HG02852 (cell line): Measurements from ENCODE around the gene LHFPL6.

ENCODE experiments used
- ATAC-seq: cut with Tn5 transposase; IDR thresholded peaks from one replicate; pipeline ENCODE4 v1.9.1; 2021; ENCODE audit warnings: mild to moderate bottlenecking, moderate library complexity; ENCODE audit not compliant: unreplicated experiment

LHFPL6 gene

DNA sequence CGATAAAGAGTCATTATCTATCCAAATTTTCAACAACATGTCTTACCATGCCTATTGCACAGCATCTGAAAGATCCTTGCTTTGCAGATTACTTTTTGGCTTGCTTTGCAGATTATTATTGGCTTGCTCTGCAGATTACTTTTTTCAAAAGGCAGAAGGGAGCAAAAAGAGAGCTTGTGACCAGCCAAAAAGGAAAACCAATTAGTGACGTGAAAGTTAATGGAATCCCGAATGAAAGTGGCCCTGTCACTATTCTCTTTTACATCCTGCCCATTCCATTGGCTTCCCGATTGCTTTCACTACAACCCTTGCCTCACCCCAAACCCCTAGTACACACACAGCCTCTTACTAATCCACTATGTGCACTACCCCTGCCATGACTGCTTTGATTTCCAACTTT lies 81.3 kb downstream of the LHFPL6 start:
- no peak for ATAC-seq

DNA sequence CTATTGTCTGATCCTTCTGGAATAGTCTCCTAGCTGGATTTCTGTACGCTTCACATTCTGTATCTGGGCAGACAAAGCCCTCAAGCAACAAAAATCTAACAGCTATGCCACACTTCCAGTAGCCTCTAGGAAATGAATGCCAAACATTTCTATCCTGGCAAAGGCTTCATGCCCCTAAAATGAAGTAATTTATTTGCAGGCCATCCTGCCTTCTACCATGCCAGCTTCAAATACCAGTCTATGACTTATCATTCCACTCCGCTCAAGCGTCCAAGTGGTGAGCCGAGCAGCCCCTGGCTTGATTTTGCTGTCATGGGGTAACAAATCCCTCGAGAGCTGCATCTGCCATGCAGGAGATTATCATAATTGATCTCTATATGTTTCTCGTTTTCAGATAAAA lies 86.9 kb downstream of the LHFPL6 start:
- ATAC-seq, result no peak

DNA sequence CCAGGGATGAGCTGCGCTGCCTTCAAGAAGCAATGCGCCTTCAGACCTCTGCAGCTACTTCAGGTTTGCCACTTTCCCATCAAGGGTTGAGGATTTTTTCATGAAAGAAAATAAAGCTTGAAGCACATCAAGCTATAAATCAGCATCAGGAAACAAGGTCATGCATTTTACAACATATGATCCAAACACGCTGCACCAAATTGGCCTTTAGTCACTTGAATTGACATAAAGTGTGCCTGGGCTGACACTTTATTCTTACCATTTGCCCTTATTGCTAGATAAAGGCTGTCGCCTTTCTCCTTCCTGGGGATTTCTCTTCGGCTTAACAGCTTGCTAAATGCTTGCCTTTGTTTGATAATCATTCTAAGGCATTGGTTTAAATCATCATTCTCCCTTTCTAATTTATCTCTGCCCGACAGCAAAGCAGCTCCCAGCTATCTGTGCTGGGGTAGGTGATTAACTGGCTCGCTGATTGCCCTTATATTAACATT lies 87.7 kb downstream of the LHFPL6 start:
- no peak for ATAC-seq

DNA sequence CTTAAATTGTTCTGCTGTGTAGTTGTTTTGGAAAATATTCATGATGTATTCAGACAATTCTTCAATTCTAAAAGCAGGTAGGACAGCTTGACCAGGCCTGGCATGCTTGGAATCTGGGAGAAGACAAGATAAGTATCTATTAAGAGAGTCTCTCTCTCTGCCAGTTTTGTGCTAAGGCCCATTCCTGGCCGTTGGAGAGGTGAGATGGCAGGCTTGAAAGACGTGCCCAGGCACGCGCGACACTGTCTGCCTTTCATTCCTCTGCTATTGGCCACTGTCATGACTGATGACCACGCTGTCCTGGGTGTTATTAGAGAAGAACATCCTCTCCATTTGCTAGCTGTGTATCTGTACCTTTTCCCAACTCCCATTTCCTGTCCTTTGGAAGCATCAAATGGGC lies 90.3 kb downstream of the LHFPL6 start:
- no peak for ATAC-seq

DNA sequence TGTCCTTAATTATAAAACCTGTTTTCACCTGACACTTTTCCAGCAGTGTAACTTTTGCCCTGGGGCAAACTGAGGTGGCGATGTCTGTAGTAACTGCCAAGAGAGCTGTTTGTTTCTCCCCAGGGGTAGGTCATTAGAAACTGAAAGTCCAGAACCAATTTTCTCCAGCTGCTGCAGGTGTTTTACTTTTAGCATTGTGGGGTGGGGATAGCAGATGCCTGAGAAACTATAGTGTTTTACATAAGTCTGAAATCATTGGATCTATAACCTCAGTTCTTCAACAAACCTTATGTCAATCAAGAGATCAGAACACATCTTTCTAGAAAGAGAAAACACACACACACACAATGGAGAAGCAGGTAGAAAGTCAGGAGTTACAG lies 92.7 kb downstream of the LHFPL6 start:
- peak; percentile 61 for ATAC-seq

DNA sequence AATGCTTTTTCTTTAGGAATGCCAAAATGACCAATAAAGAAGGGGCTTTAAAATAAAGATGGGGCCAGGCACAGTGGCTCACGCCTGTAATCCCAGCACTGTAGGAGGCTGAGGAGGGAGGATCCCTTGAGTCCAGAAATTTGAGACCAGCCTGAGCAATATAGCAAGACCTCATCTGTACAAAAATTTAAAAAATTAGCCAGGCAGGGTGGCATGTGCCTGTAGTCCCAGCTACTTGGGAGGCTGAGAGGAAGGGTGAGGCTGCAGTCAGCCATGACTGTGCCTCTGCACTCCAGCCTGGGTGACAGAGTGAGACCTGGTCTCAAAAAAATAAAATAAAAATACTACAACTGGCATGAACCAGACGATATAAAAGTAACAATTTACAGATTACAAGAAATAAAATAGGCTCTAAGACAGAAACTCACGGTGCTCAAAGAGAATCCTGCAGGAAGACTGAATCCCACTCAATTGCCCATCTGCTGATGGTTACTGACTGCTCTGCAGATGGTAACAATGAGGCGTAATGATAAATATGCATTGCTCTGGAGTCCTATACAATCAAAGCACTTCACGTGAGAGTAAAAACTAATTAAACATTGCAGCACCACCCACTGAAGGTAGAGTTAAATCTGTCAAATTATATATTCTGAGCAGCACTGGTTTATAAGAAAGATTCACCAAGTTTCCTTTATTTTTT lies 93.2 kb downstream of the LHFPL6 start:
- ATAC-seq, result no peak

DNA sequence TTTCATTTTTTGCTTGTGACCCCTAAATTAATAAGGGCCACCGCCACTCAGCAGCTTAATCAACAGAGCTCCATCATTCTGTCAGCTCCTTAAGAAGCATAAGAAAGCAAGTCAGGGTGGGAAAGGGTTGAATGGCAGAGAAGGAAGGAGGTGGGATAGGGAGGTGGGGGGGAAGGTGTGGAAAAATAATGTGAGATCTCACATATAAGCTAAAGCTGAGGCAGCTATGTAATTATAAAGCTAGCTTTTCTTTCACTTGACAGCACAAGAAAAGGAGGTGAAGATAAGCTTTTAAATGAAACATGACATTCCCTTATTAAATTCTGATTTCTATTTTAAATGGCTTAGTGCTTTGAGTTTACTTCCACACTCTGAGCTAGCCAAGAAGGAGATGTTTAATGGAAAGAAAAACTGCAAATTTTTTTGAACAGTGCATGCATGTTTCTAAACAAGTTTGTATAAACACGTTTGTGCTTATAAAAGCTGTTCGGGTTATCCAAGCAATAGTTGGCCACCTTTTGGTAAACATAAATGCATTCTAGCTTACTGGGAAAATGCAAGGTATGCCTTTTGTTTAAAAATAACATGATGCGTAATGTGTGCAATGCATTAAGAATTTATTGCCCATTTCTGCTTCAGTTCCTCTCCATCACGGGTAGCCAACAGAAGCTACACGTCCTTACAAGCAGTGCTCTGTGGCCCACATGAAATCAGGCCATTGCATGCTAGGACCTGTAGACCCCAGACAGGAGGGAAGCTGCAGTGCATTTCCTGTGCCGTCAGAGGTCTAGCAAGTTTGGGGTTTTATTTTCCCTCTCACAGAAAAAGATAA lies 96.2 kb downstream of the LHFPL6 start:
- no peak for ATAC-seq

DNA sequence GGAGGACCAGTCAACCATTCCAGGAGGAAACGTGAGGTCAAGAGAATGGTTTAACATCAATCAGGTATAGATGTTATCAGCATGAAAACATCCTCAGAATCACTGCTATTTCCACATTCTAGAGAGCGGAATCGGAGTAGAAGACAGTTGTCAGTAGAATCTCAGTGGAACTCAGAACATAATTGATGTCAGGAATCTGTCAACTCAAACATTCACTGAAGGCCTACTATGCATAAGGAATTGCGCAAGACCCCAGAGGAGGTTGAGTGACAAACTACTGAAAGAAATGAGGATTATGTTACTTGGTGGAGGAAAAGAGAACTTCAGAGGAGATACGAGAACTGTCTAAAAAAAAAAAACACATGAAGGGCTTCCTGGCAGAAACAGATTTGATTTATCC lies 97.8 kb downstream of the LHFPL6 start:
- ATAC-seq, result no peak

DNA sequence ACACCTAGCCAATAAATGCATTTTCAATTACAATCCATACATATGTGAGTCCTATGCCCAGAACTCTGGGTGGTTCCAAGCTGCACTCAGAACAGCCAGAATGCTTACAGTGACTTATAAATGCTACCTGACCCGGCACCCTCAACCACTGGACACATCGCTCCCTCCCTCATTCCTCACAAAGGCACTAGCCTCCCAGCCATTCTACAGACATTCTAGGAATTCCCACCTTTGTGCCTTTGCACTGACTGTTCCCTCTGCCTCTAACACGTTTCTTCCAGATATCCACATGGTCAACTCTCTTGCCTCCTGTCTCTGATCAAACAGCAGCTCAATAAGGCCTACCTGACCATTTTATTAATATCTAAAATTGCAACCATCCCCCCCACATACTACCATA lies 99.9 kb downstream of the LHFPL6 start:
- ATAC-seq, result no peak

DNA sequence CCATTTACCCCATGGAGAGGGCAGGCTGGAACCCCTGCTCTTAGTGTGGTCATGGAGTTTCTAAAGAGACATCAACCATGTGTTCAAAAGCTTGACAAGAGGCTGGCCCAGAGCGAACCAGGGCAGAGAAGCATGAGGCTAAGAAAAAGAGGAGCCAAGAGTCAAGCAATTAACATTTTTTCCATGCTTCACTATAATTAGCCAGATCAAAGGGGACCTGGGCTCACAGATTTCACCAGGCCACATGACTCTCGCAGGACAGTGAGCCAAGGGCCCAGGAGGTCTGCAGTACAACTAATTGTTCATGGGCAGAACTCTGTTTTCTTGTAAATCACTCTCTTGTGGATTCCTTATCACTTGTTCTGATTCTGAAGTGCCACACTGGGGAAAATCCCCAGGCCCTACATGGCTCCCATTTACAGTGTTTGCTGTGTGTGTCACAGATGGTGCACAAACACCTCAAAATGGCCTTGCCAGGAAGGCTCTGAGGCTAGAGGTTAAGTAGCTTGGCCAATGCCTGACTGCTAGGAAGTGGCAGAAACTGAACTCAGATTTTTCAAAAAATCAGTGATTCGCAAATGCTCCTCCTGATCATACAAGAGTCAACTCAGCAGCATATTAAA lies 101.2 kb downstream of the LHFPL6 start:
- no peak for ATAC-seq

DNA sequence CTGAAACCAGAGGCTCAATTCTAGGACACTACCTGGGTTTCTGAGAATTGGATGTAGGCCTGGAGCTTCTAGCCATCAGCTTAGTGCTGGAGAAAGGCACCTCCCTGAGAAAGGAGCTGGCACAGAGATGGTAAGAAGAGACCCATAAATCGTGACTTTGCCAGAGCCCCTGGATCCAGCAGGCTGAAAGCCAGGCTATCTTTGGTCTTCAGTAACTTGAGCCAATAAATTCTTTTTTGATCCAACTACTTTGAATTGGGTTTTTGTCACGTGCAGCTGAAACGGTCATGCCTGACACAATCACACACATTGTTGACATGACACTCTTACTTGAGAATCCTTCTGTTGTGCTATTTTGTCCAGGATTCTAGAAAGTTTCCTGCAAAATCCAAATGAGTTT lies 103.4 kb downstream of the LHFPL6 start:
- ATAC-seq, result no peak

DNA sequence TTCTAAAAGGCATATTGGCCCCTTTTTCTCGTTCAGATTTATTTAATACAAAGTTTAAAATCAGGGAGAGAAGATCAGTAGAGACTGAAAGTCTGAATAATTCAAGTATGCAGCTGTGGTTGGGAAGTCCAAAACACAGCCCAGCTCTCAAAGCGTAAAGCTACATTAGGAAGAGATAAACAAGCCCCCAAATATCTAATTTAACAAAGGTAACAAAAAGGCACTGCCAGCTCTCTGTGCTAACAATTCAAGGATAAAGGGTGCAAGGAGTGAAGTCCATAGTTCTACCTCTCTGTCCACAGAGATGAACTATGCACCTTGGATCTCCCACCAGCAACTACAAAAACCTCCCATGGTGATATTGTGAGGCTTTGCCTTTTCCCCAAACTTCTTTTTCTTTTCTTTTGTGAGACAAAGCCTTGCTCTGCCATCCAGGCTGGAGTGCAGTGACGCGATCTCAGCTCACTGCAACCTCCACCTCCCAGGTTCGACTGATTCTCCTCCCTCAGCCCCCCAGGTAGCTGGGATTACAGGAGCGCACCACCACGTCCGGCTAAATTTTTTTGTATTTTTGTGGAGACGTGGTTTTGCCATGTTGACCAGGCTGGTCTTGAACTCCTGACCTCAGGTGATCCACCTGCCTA lies 104.4 kb downstream of the LHFPL6 start:
- no peak for ATAC-seq

DNA sequence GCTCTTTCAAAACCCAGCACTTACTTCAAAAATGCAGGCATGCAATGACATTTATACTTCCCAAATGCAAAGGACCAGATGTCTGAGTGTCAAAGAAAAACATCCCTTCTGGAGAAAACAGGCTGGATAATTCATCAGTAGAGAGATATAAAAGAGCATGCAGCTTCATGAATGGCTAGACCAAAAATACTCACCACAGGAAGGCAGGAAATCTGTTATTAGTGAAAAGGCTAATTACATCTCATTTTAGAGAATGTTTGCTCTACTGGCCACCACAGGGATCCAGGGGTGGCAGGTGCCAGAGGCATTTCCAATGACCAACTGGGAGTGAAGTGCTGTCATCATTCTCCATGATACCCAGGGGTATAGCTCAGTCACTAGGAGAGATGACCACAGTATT lies 106.5 kb downstream of the LHFPL6 start:
- no peak for ATAC-seq

DNA sequence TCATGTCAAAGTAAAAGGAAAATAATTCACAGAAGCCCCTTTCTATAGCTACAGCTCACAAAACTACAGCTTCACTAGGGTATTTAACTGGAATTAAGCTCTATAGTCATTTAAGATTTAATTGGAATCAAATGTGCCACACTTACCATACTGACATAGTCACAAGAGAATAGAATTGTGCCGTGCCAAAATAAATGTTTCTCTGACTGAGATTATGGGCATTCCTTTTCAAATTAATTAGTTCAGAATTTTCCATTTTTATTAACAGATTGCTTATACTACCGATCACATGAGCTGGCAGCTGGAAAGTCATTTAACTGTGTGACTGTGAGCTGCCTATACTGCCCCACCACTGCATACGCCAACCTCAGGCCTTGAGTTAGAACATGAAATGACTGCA lies 108.4 kb downstream of the LHFPL6 start:
- no peak for ATAC-seq

DNA sequence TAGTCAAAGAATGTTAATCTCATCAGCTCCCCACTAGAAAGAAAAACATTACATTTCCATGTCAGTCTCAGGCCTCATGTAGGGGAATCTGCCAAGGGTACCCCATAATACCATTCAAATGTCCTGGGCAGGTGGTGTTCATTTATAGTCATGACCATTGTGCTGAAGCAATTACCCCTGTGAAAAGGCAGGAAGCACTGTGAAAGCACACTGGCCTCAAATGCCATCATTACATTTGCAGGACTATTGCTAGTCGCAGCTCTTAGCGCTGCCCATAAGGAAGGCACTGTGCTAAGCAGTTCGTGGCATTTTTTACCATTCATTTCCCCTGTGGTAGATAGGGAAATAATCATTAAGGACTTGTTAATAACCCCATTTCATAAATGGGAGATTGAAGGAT lies 109.0 kb downstream of the LHFPL6 start:
- ATAC-seq, result no peak

DNA sequence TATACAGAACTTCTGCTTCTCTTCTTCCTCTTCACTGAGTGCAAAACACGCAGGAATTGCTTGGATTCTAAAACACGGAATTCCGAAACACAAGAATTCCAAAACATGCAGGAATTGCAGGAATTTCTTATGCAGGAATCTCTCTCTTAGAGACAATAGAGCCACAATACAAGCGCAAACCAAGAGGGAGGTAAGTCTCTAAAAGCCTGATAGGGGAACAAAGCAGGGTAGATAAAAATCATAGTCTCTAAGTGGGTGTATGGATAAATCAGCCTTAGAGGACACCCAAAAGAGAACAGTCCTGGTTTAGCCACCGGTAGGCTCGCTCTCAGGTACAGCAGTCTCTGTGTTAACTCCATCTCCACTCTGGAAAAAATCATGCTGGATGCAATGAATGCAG lies 112.9 kb downstream of the LHFPL6 start:
- ATAC-seq, result no peak

DNA sequence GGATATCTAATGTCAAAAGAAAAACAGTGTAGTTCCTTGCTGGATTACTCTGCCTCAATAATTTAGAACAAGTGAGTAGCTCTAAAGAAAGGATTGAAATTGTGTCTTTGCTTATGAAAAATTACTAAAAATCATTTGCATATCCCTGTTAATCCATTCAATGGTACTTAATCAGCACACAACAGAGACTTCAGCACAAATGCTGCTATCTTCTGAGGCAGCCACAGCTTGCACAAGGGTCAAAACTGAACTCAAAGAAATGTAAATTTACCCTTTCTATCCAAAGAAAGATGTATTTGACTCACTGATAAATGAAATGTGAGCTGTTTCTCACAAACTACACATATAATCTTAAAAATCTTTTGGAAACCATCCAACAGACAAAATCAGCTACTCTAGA lies 116.2 kb downstream of the LHFPL6 start:
- no peak for ATAC-seq

DNA sequence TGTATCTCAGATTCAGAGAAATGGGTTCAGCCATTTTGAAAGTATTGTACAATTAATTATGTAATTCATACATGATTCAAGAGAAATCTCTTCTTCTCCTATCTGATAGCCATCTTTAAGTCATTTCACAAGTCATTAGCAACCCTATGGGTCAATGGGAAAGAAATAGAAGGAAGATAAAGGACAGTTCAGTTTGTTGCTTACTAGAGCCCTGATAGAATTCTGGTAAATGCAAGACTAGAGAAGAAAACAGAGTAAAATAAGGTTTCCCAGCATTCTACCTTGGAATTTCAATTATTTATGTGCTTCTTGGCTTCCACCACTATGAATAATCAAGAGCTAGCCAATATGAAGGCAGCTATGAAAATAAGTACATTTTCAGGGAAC lies 117.7 kb downstream of the LHFPL6 start:
- no peak for ATAC-seq

DNA sequence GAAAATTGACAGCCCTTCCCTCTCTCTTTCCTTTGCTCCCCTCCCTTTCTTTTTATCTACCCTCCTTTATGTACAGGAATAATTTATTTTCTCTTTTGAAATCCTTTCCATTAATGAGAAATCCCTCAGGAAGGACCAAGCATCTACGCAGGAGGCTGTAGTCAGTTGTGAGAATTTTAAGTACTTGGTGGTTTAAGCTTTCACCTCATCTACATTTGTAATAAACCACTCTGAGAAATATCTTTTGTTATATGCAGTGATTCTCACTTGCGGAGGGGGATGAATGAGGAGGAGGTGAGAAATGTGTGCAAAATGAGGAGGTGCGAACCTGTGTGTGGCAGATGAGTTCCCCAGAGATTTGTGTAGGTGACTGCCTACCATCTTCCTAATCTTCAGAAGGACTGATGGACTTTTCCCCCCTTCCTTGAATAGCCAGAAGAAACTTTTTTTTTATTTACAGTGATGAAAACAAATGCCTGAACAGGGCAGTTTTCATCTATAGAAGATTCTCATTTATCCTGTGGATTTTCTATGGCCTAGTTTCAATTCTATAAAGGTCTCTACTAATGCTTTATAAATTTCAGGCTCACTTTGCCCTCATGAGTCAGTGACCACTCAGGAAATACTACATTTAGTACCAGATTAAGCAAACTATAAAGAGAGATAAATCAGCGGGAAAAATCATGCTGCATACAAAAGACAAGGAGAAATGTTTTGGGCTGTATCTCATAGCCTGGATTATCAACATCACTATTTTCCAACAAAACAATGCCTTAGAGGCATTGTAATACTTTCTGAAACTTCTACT lies 118.3 kb downstream of the LHFPL6 start:
- ATAC-seq, result no peak

DNA sequence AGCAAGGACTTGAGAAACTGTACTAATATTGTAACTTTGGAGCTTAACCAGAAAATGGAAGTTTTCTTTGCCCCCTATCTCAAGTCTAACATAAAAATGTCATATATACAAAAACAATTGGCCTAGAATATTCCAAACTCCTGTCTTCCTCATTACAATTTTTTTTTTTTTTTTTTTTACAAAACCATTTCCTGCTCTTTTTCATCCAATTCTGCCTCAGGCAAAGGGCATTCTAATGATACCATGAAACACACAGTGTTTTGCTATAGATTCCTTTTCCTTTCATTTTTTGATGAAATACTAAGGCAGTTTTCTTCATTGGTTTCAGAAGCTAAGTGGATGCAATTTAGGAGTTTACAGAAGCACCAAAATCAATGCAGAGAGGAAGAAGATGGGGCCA lies 119.7 kb downstream of the LHFPL6 start:
- ATAC-seq, result no peak

DNA sequence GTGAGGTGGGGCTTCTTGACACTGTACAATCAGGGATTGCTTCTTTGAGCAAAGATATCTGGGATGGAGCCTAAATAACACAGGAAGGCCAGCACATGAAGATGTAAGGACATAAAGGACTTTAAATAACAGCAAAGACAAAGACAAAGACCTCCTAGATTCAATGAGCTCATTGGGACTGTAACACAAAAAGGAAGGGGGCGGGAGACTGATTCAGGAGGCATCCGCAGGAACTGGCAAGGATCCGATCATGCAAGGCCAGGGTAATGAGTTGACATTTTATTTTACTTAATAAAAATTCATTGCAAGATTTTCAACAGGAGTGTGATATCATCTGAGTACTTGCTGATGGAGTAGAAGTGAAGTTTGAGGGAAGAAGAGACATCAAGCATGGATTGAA lies 121.5 kb downstream of the LHFPL6 start:
- no peak for ATAC-seq
